Right lobe of liver (tissue), 6 donors: ENCODE results near the gene PPFIBP1. TPM values are rescaled to one million over a fixed set of nuclear protein-coding genes. Genes with fewer than 3 reads are reported as not detected.

Source experiments
- ATAC-seq, 4 donors: fragments of 200-7000 bp; cut with Tn5 transposase; one replicate each; pipeline ENCODE4 v1.9.1; 2020; ENCODE audit warnings: mild to moderate bottlenecking in 4 of 4, moderate library complexity in 4 of 4
- DNase-seq, 3 donors: peaks; one replicate each; pipeline ENCODE4 v3.0.0-alpha.2; 2020
- H3K27ac ChIP-seq, 3 donors: fragments of 200-600 bp; one replicate each; pipeline ENCODE4 v1.8.0; 2022
- H3K27me3 ChIP-seq, 2 donors: fragments of 200-600 bp; one replicate each; pipeline ENCODE4 v1.8.0; 2022
- H3K36me3 ChIP-seq, 4 donors: fragments of 200-600 bp; sonication (generic) in 1 of 4; one replicate each; pipeline versions ENCODE4 v1.5.1 to v1.8.0; 2017 to 2022; ENCODE audit warnings: control low read depth in 1 of 4
- H3K4me1 ChIP-seq, 4 donors: fragments of 200-600 bp; sonication (generic) in 1 of 4; one replicate each; pipeline versions ENCODE4 v1.5.1 to v1.8.0; 2017 to 2022; ENCODE audit warnings: control low read depth in 1 of 4
- H3K4me3 ChIP-seq, 3 donors: fragments of 200-600 bp; one replicate each; pipeline ENCODE4 v1.8.0; 2022
- H3K9me3 ChIP-seq, 4 donors: fragments of 200-600 bp; sonication (generic) in 1 of 4; one replicate each; pipeline versions ENCODE4 v1.5.1 to v1.8.0; 2017 to 2022; ENCODE audit warnings: control low read depth in 1 of 4
- CTCF ChIP-seq, 4 donors: fragments of 200-600 bp in 3 of 4; fragments of 450-650 bp in 1 of 4; IDR thresholded peaks; one replicate each; pipeline versions ENCODE4 v1.5.1 to v1.8.0; 2016 to 2022; ENCODE audit warnings: antibody characterized with exemption in 4 of 4, mild to moderate bottlenecking in 2 of 4
- POLR2A ChIP-seq: fragments of 450-650 bp; IDR thresholded peaks from one replicate; pipeline ENCODE4 v1.6.1; 2017; ENCODE audit warnings: antibody characterized with exemption, mild to moderate bottlenecking
- WGBS: methylation state at CpG from one replicate; pipeline ENCODE4 v1.1.6; 2018; ENCODE audit warnings: low coverage, low lambda C conversion rate; ENCODE audit not compliant: insufficient coverage; ENCODE audit errors: missing lambda C conversion rate; 5-methylcytosine and 5-hydroxymethylcytosine counted together
- intact Hi-C, 2 donors: fragments of 100-400 bp; cut with DNase I; formaldehyde crosslinking; loops; one replicate each; pipeline versions ENCODE4 v1.11.2 to v1.14.1; 2022
- total RNA-seq, 6 experiments: library from RNA; depleted of rRNA in 2 of 6; stranded (reverse); fragments of >200 nt in 2 of 6; fragmentation: NEBNext Ultra II Directional in 3 of 6; extraction: Animal tissue kit (Norgen Biotek cat#: 25700) in 3 of 6; gene quantifications; one replicate each; pipeline versions ENCODE4 v1.1.0 to v1.2.4, GENCODE V29; 2016 to 2023
- donor health status: DM: no; HTN: yes; CAD: no.
- donor health status: DM: no; HTN: no; CAD: no.
- donor health status: DM: no; HTN: no; CAD: no.
- donor health status: DM: no; HTN: yes; CAD: no.
- donor health status: DM: no; HTN: yes; CAD: no.

The PPFIBP1 gene
- total RNA-seq, 6 experiments from 2014 or later, result 24.1 to 53.9 (median 35.8) TPM

- peak in 1 of 4 donors; percentile 28 for ATAC-seq
- 75% methylated on average over 2 of the region's 2 CpGs for WGBS
- H3K27ac ChIP-seq, result no peak overlapping the region
Observed at GRCh38 chr12:27566159-27566558, 42.2 kb downstream of the PPFIBP1 start.

GRCh38 chr12:27566626-27567025 lies 42.6 kb downstream of the PPFIBP1 start:
- WGBS, result 60% methylated on average over 1 of the region's 2 CpGs
- Histone ChIP-seq H3K36me3 (no peaks in the 10 kb centered on the region), H3K27ac (no peak overlapping the region), H3K9me3 (no peaks in the 10 kb centered on the region), H3K4me1 (peaks cover 0 to 5% (median 0%) of the 10 kb centered on the region in 4 donors), H3K4me3 (no peak overlapping the region), H3K27me3 (no peaks in the 10 kb centered on the region)
- TF ChIP-seq CTCF (IDR thresholded peaks at IDR 0.05), result no peak
- TF ChIP-seq POLR2A, result no peak
- intact Hi-C loops, result no loop called here
- ATAC-seq (no peak), DNase-seq (no peak)

More at GRCh38 chr12:27566159-27566558, 42.2 kb downstream of the PPFIBP1 start:
- intact Hi-C loops, result no loop called here
- peaks cover 0 to 3% (median 0%) of the 10 kb centered on the region in 4 donors for H3K4me1 ChIP-seq
- H3K36me3 ChIP-seq, result no peaks in the 10 kb centered on the region
- H3K9me3 ChIP-seq, result no peaks in the 10 kb centered on the region
- DNase-seq, result no peak
- no peak overlapping the region for H3K4me3 ChIP-seq
- H3K27me3 ChIP-seq, result no peaks in the 10 kb centered on the region
- TF ChIP-seq CTCF (IDR thresholded peaks at IDR 0.05) (peak in 1 of 4 donors; percentile 25), POLR2A (no peak)

- TF ChIP-seq POLR2A, result no peak
- TF ChIP-seq CTCF (IDR thresholded peaks at IDR 0.05), result no peak
- intact Hi-C loops, result no loop called here
- no peak overlapping the region for H3K4me3 ChIP-seq
- no peaks in the 10 kb centered on the region for H3K27me3 ChIP-seq
- H3K9me3 ChIP-seq, result no peaks in the 10 kb centered on the region
- no peaks in the 10 kb centered on the region for H3K36me3 ChIP-seq
- 22% methylated on average over 1 of the region's 1 CpG for WGBS
- peaks cover 0 to 27% (median 10%) of the 10 kb centered on the region in 4 donors for H3K4me1 ChIP-seq
- DNase-seq, result no peak
- H3K27ac ChIP-seq, result peak overlapping the region in 1 of 3 donors; percentile 58
- ATAC-seq, result peak in 1 of 4 donors; percentile 40
Observed at GRCh38 chr12:27571463-27571862, 47.5 kb downstream of the PPFIBP1 start.

- no peaks in the 10 kb centered on the region for H3K36me3 ChIP-seq
- intact Hi-C loops, result no loop called here
- no peaks in the 10 kb centered on the region for H3K9me3 ChIP-seq
- H3K4me3 ChIP-seq, result peak overlapping the region in 1 of 3 donors; percentile 5
- DNase-seq (no peak), ATAC-seq (peak; percentile 81 to 93 (median 85))
- TF ChIP-seq POLR2A, result no peak
- TF ChIP-seq CTCF (IDR thresholded peaks at IDR 0.05), result no peak
- peak overlapping the region in 2 of 3 donors; percentile 37 to 58 for H3K27ac ChIP-seq
- WGBS, result 38% methylated on average over 2 of the region's 2 CpGs
- no peaks in the 10 kb centered on the region for H3K27me3 ChIP-seq
- H3K4me1 ChIP-seq, result peaks cover 0 to 27% (median 10%) of the 10 kb centered on the region in 4 donors
Observed at GRCh38 chr12:27572486-27573255, 48.7 kb downstream of the PPFIBP1 start.
